Uterus (tissue), 4 donors: Measurements from ENCODE around the gene RGS7. TPM values are rescaled to one million over a fixed set of nuclear protein-coding genes. Genes with fewer than 3 reads are reported as not detected.

ENCODE experiments used
- DNase-seq, 2 donors: peaks; one replicate each; pipeline ENCODE4 v3.0.0-alpha.2; 2019 to 2020
- H3K27ac ChIP-seq, 2 donors: fragments of 200-600 bp; sonication (generic); 1 replicate in 1 of 2; 2 replicates in 1 of 2; pipeline ENCODE4 v1.5.1; 2016 to 2018
- H3K27me3 ChIP-seq, 2 donors: fragments of 200-600 bp; sonication (generic); one replicate each; pipeline ENCODE4 v1.5.1; 2018 to 2019; ENCODE audit warnings: control low read depth in 1 of 2
- H3K36me3 ChIP-seq, 2 donors: fragments of 200-600 bp; sonication (generic); one replicate each; pipeline ENCODE4 v1.5.1; 2019; ENCODE audit warnings: control low read depth in 1 of 2
- H3K4me1 ChIP-seq, 2 donors: fragments of 200-600 bp; sonication (generic); one replicate each; pipeline ENCODE4 v1.5.1; 2018 to 2019; ENCODE audit warnings: control low read depth in 1 of 2
- H3K4me3 ChIP-seq, 2 donors: fragments of 200-600 bp; sonication (generic); 1 replicate in 1 of 2; 2 replicates in 1 of 2; pipeline ENCODE4 v1.5.1; 2018 to 2019; ENCODE audit warnings: mild to moderate bottlenecking in 1 of 2
- H3K9me3 ChIP-seq, 2 donors: fragments of 200-600 bp; sonication (generic); one replicate each; pipeline ENCODE4 v1.5.1; 2019; ENCODE audit warnings: control low read depth in 1 of 2
- POLR2A ChIP-seq, 2 donors: fragments of 450-650 bp; IDR thresholded peaks; one replicate each; pipeline ENCODE4 v1.6.1; 2016; ENCODE audit warnings: antibody characterized with exemption in 2 of 2, mild to moderate bottlenecking in 1 of 2, moderate library complexity in 1 of 2
- intact Hi-C: fragments of 100-400 bp; cut with DNase I; formaldehyde crosslinking; loops from one replicate; pipeline ENCODE4 v1.15.1; 2023; ENCODE audit warnings: low total_unique reads
- total RNA-seq, 4 donors: library from RNA; depleted of rRNA in 3 of 4; stranded (reverse); fragments of >200 nt in 3 of 4; gene quantifications; one replicate each; pipeline versions ENCODE4 v1.1.0 to v1.2.4, GENCODE V29; 2014 to 2023
- TF ChIP-seq, protein P1 (sequence below), 4 experiments: fragments of 200-600 bp in 2 of 4; fragments of 450-650 bp in 2 of 4; sonication (generic) in 2 of 4; IDR thresholded peaks; one replicate each; pipeline ENCODE4 v1.5.1; 2016 to 2019; ENCODE audit warnings: antibody characterized with exemption in 4 of 4, mild to moderate bottlenecking in 2 of 4, moderate library complexity in 1 of 4
- donor health status: DM: yes; HTN: yes; CAD: no.

Gene RGS7
- total RNA-seq, 4 donors from 2014 or later, result 0.62 TPM; not detected in 3

DNA sequence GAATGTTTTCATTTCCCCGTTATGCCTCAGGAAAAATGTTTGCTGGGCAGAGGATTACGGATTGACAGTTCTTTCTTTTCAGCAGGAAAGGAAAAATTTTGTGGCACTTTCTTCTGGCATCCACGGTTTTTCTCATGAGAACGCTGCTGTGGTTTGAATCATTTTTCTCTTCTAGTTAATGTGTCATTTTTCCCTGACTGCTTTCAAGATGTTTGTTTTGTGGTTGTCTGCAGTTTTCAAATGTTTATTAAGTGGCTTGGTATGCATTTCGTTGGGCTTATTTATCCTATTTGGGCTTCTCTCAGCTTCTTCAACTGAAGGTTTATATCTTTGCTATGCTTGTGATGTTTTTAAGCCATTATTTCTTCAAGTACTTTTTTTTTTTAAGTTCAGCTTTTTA, 359.0 kb downstream of the RGS7 start:
- no peak for TF ChIP-seq POLR2A (IDR thresholded peaks at IDR 0.05)
- TF ChIP-seq, protein P1, sequence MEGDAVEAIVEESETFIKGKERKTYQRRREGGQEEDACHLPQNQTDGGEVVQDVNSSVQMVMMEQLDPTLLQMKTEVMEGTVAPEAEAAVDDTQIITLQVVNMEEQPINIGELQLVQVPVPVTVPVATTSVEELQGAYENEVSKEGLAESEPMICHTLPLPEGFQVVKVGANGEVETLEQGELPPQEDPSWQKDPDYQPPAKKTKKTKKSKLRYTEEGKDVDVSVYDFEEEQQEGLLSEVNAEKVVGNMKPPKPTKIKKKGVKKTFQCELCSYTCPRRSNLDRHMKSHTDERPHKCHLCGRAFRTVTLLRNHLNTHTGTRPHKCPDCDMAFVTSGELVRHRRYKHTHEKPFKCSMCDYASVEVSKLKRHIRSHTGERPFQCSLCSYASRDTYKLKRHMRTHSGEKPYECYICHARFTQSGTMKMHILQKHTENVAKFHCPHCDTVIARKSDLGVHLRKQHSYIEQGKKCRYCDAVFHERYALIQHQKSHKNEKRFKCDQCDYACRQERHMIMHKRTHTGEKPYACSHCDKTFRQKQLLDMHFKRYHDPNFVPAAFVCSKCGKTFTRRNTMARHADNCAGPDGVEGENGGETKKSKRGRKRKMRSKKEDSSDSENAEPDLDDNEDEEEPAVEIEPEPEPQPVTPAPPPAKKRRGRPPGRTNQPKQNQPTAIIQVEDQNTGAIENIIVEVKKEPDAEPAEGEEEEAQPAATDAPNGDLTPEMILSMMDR (IDR thresholded peaks at IDR 0.05), result no peak
- DNase-seq, result no peak
- Histone ChIP-seq H3K36me3 (no peaks in the 10 kb centered on the region), H3K9me3 (no peaks in the 10 kb centered on the region), H3K4me3 (no peak overlapping the region), H3K27ac (no peak overlapping the region), H3K27me3 (no peaks in the 10 kb centered on the region), H3K4me1 (no peaks in the 10 kb centered on the region)
- intact Hi-C loops, result no loop called here

DNA sequence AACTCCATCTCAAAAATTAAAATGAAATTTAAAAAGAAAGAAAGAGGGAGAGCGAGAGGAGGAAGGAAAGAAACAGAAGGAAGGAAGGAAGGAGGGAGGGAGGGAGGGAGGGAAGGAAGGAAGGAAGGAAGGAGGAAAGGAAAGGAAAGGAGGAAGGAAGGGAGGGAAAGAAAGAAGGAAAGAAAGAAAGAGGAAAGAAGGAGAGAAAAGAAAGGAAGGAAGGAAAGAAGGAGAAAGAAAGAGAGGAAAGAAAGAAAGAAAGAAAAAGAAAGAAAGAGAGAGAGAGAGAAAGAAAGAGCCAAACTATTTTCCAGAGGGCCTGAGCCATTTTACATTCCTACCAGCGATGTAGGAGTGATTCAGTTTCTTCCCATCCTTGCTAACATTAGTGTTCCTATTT, 364.0 kb downstream of the RGS7 start:
- no peaks in the 10 kb centered on the region for H3K36me3 ChIP-seq
- no peak for DNase-seq
- H3K27ac ChIP-seq, result no peak overlapping the region
- H3K4me1 ChIP-seq, result no peaks in the 10 kb centered on the region
- H3K9me3 ChIP-seq, result no peaks in the 10 kb centered on the region
- TF ChIP-seq, protein P1 (IDR thresholded peaks at IDR 0.05), result no peak
- TF ChIP-seq POLR2A (IDR thresholded peaks at IDR 0.05), result no peak
- H3K4me3 ChIP-seq, result no peak overlapping the region
- H3K27me3 ChIP-seq, result no peaks in the 10 kb centered on the region
- intact Hi-C loops, result no loop called here

DNA sequence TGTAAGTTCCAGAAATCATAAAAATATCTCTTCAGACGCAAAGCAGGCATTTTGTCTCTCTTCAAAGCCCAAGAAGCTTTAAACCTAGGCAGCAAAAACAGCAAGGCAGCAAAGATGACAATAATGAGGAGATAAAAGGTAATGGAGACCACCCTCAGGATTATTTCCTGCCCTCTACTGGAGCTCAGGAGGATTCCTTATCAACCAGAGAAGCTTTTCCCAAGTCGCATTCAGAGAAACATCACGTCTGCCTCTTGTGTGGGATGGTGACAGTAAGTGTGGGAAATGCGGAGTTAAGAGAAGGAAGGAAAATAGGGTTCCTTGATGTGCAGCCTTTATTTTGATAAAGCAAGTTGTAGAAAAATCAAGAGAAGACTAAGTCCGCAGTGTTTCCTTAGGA, 365.8 kb downstream of the RGS7 start:
- Histone ChIP-seq H3K36me3 (no peaks in the 10 kb centered on the region), H3K27me3 (no peaks in the 10 kb centered on the region), H3K4me1 (no peaks in the 10 kb centered on the region), H3K27ac (no peak overlapping the region), H3K4me3 (no peak overlapping the region), H3K9me3 (no peaks in the 10 kb centered on the region)
- TF ChIP-seq, protein P1 (IDR thresholded peaks at IDR 0.05), result no peak
- TF ChIP-seq POLR2A (IDR thresholded peaks at IDR 0.05), result no peak
- DNase-seq, result no peak
- intact Hi-C loops, result no loop called here

DNA sequence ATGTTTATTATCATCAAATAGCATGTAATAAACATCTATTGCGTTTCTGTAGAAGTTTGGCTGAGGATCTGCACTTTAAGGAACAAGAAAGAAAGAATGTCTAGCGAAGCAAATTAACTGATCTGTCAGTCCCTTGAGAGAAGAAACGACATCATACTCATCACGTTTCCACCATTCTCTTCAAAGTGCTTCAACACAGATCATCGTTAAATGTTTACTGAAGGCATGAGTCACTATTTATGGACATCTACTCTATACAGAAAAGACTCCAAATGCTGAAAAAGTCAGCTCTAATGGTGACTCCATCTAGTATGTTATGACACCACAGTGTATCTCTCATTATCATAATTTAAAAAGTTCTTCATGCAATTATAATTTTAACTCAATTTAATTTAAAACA, 369.1 kb downstream of the RGS7 start:
- Histone ChIP-seq H3K27ac (no peak overlapping the region), H3K4me1 (no peaks in the 10 kb centered on the region), H3K9me3 (no peaks in the 10 kb centered on the region), H3K4me3 (no peak overlapping the region), H3K36me3 (no peaks in the 10 kb centered on the region), H3K27me3 (no peaks in the 10 kb centered on the region)
- no peak for TF ChIP-seq POLR2A (IDR thresholded peaks at IDR 0.05)
- intact Hi-C loops, result no loop called here
- DNase-seq, result no peak

DNA sequence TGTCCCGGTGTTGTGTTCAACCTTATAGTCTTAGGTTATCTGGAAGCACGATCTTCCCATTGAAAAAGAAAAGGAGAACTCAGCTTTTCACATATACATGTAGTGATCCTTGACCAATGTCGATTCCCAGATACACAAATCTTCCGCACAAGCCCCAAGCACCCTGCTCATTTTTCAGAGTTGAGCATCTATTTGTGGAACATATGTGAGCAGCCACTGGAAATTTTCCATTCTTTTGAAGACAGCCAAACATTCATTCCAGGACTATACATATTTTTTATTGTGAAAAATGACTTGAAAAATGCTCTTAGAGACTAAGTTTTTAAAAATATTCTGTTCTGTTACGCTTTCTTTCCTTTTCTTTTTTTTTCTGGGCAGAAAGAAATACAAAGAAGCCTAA, 371.9 kb downstream of the RGS7 start:
- Histone ChIP-seq H3K36me3 (no peaks in the 10 kb centered on the region), H3K27me3 (no peaks in the 10 kb centered on the region), H3K4me1 (no peaks in the 10 kb centered on the region), H3K4me3 (no peak overlapping the region), H3K27ac (no peak overlapping the region), H3K9me3 (no peaks in the 10 kb centered on the region)
- no peak for DNase-seq
- intact Hi-C loops, result no loop called here
- TF ChIP-seq, protein P1 (IDR thresholded peaks at IDR 0.05), result no peak

DNA sequence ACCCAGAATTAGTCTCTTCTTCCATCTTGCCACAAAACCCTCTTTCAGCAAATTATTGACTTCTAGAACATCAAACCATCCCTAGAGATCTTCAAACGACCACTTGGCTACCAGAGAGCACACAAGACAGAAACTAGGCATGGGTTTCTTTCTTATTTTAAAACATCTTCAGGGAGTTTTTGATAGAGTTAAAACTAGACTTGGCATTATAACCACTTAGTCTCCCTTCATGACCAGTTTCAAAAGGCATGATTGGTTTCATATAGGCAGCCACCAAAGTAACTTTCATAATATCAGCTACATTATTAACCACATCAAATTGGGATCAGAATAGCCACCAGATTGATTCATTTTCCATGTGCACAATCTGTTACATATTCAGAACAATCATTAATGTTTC, 376.7 kb downstream of the RGS7 start:
- H3K9me3 ChIP-seq, result no peaks in the 10 kb centered on the region
- H3K27ac ChIP-seq, result no peak overlapping the region
- TF ChIP-seq, protein P1 (IDR thresholded peaks at IDR 0.05), result no peak
- no peak for TF ChIP-seq POLR2A (IDR thresholded peaks at IDR 0.05)
- H3K4me3 ChIP-seq, result no peak overlapping the region
- no peaks in the 10 kb centered on the region for H3K4me1 ChIP-seq
- no peaks in the 10 kb centered on the region for H3K27me3 ChIP-seq
- H3K36me3 ChIP-seq, result no peaks in the 10 kb centered on the region
- DNase-seq, result no peak
- intact Hi-C loops, result no loop called here
